HepG2 (cell line): ENCODE measurements around the gene NAA30. TPM values are rescaled to one million over a fixed set of nuclear protein-coding genes. Genes with fewer than 3 reads are reported as not detected.

ENCODE experiments used
- AHR ChIP-seq: IDR thresholded peaks from 2 replicates; pipeline ENCODE4 v1.6.1; 2018; ENCODE audit warnings: missing genetic modification reagents, missing compliant biosample characterization
- ARID3A ChIP-seq: IDR thresholded peaks from 2 replicates; pipeline ENCODE4 v1.6.1; 2012; ENCODE audit warnings: low read depth, low read length, improper control_type of control experiment
- ETV5 ChIP-seq: IDR thresholded peaks from 2 replicates; pipeline ENCODE4 v1.6.1; 2018; ENCODE audit warnings: missing biosample characterization, missing genetic modification reagents, inconsistent platforms, borderline replicate concordance
- FOXA3 ChIP-seq: IDR thresholded peaks from 2 replicates; pipeline ENCODE4 v1.6.1; 2016; ENCODE audit warnings: missing genetic modification reagents, missing compliant biosample characterization
- GATAD2A ChIP-seq: IDR thresholded peaks from 2 replicates; pipeline ENCODE4 v1.6.1; 2016
- HHEX ChIP-seq: IDR thresholded peaks from 2 replicates; pipeline ENCODE4 v1.6.1; 2016; ENCODE audit warnings: control low read depth
- HNRNPLL ChIP-seq: fragments of 200-400 bp; formaldehyde crosslinking; IDR thresholded peaks from 2 replicates; pipeline ENCODE4 v1.6.1; 2017; ENCODE audit warnings: mild to moderate bottlenecking, low read depth, low read length; ENCODE audit not compliant: poor library complexity, severe bottlenecking
- MTF2 ChIP-seq: sonication (generic); formaldehyde crosslinking; IDR thresholded peaks from 2 replicates; pipeline ENCODE4 v1.5.0; 2020; ENCODE audit warnings: missing genetic modification reagents, borderline replicate concordance
- PHB2 ChIP-seq: fragments of 450-650 bp; IDR thresholded peaks from 2 replicates; pipeline ENCODE4 v1.6.1; 2018; ENCODE audit not compliant: partially characterized antibody
- PHF5A ChIP-seq: IDR thresholded peaks from one replicate; pipeline ENCODE4 v1.6.1; 2018; ENCODE audit warnings: low read depth, missing genetic modification reagents; ENCODE audit not compliant: unreplicated experiment
- POGK ChIP-seq: sonication (generic); formaldehyde crosslinking; conservative IDR thresholded peaks from 2 replicates; pipeline ENCODE4 v1.8.0; 2022; ENCODE audit warnings: mild to moderate bottlenecking, moderate library complexity, missing genetic modification reagents
- RFX5 ChIP-seq: IDR thresholded peaks from 2 replicates; pipeline ENCODE4 v1.6.1; 2011; ENCODE audit warnings: low read depth, low read length, improper control_type of control experiment
- RXRB ChIP-seq: IDR thresholded peaks from 2 replicates; pipeline ENCODE4 v1.6.1; 2016; ENCODE audit warnings: borderline replicate concordance, missing genetic modification reagents, missing compliant biosample characterization
- SETDB1 ChIP-seq: sonication (generic); formaldehyde crosslinking; IDR thresholded peaks from 2 replicates; pipeline ENCODE4 v1.5.1; 2020; ENCODE audit warnings: missing genetic modification reagents, mild to moderate bottlenecking, borderline replicate concordance
- SIN3A ChIP-seq: IDR thresholded peaks from 2 replicates; pipeline ENCODE4 v1.6.1; 2011; ENCODE audit warnings: low read depth, mild to moderate bottlenecking, control low read depth, low read length, borderline replicate concordance
- SIN3B ChIP-seq: fragments of 150-350 bp; IDR thresholded peaks from 2 replicates; pipeline ENCODE4 v1.6.1; 2014; ENCODE audit warnings: low read length
- TFDP2 ChIP-seq: sonication (generic); formaldehyde crosslinking; IDR thresholded peaks from 2 replicates; pipeline ENCODE4 v1.4.0; 2020; ENCODE audit warnings: missing genetic modification reagents
- USF2 ChIP-seq, 2 experiments: sonication (generic) in 1 of 2; formaldehyde crosslinking in 1 of 2; IDR thresholded peaks; 2 replicates each; pipeline versions ENCODE4 v1.5.1 to v1.6.1; 2011 to 2020; ENCODE audit warnings: borderline replicate concordance in 1 of 2, low read depth in 1 of 2, low read length in 1 of 2, mild to moderate bottlenecking in 1 of 2, missing genetic modification reagents in 1 of 2, moderate library complexity in 1 of 2
- ZBTB38 ChIP-seq: sonication (generic); formaldehyde crosslinking; IDR thresholded peaks from 2 replicates; pipeline ENCODE4 v1.5.1; 2020; ENCODE audit warnings: mild to moderate bottlenecking, missing genetic modification reagents
- ZBTB7B ChIP-seq: sonication (generic); formaldehyde crosslinking; IDR thresholded peaks from 2 replicates; pipeline ENCODE4 v1.4.0; 2020; ENCODE audit warnings: missing genetic modification reagents
- ZC3H13 ChIP-seq: sonication (generic); formaldehyde crosslinking; IDR thresholded peaks from 2 replicates; pipeline ENCODE4 v1.8.1; 2023; ENCODE audit warnings: mild to moderate bottlenecking, missing genetic modification reagents, moderate library complexity
- ZNF234 ChIP-seq: sonication (generic); formaldehyde crosslinking; conservative IDR thresholded peaks from 2 replicates; pipeline ENCODE4 v1.5.1; 2020; ENCODE audit warnings: mild to moderate bottlenecking, missing genetic modification reagents
- ZNF329 ChIP-seq: sonication (generic); formaldehyde crosslinking; IDR thresholded peaks from 2 replicates; pipeline ENCODE4 v1.9.0; 2021; ENCODE audit warnings: low read depth, mild to moderate bottlenecking, missing genetic modification reagents
- ZNF350 ChIP-seq: sonication (generic); formaldehyde crosslinking; IDR thresholded peaks from 2 replicates; pipeline ENCODE4 v1.4.0; 2020; ENCODE audit warnings: mild to moderate bottlenecking, low read depth, missing genetic modification reagents, borderline replicate concordance
- ZNF468 ChIP-seq: sonication (generic); formaldehyde crosslinking; IDR thresholded peaks from 2 replicates; pipeline ENCODE4 v1.8.0; 2022; ENCODE audit warnings: mild to moderate bottlenecking, moderate library complexity, missing genetic modification reagents
- ZNF776 ChIP-seq: sonication (generic); formaldehyde crosslinking; IDR thresholded peaks from 2 replicates; pipeline ENCODE4 v1.4.0; 2020; ENCODE audit warnings: mild to moderate bottlenecking, missing genetic modification reagents
- polyA plus RNA-seq, 8 experiments: library from polyadenylated mRNA; depleted of rRNA in 3 of 8; stranded (reverse) in 7 of 8; unstranded in 1 of 8; fragments of >200 nt; fragmentation: Illumina TruSeq in 4 of 8; extraction: Trizol in 4 of 8; gene quantifications; 2 replicates each; pipeline versions ENCODE4 v1.2.1 to v1.2.3, GENCODE V29; 2011 to 2016; ENCODE audit warnings: low read depth in 4 of 8, missing spikeins in 1 of 8, mixed read lengths in 1 of 8; ENCODE audit not compliant: insufficient read depth in 1 of 8
- total RNA-seq, 5 experiments: library from RNA; depleted of rRNA; stranded (reverse); fragments of >200 nt; fragmentation: Illumina TruSeq; extraction: Trizol; gene quantifications; 2 replicates each; pipeline ENCODE4 v1.2.3, GENCODE V29; 2016; ENCODE audit warnings: low read depth in 1 of 5

The NAA30 gene
- total and polyA plus RNA-seq, 2 of the 13 experiments (the other 11 are each of a cell fraction or from before 2014, with no cell fraction given) = 10.8 to 18.4 TPM

- TF ChIP-seq SETDB1 (CRISPR knock-in tag) (no peak), HNRNPLL (no peak), PHF5A (no peak), ZNF468 (CRISPR knock-in tag) (no peak), SIN3B (no peak), ZBTB7B (CRISPR knock-in tag) (0 out of 2 replicates have a peak, but pooled peaks have one; percentile 7), FOXA3 (CRISPR knock-in tag) (no peak), TFDP2 (CRISPR knock-in tag) (0 out of 2 replicates have a peak, but pooled peaks have one; percentile 31), RFX5 (no peak), AHR (CRISPR knock-in tag) (no peak), ZNF776 (no peak), ZNF350 (CRISPR knock-in tag) (no peak), ZNF234 (CRISPR knock-in tag) (no peak), SIN3A (0 out of 2 replicates have a peak, but pooled peaks have one; percentile 2), PHB2 (no peak), ZBTB38 (CRISPR knock-in tag) (peak; percentile 31; the same call in 1 of the 2 replicates), ZNF329 (CRISPR knock-in tag) (no peak), HHEX (CRISPR knock-in tag) (no peak), ZC3H13 (CRISPR knock-in tag) (peak; percentile 28; the same call in 1 of the 2 replicates), ETV5 (CRISPR knock-in tag) (no peak), RXRB (CRISPR knock-in tag) (0 out of 2 replicates have a peak, but pooled peaks have one; percentile 7), ARID3A (no peak), GATAD2A (CRISPR knock-in tag) (0 out of 2 replicates have a peak, but pooled peaks have one; percentile 6), MTF2 (CRISPR knock-in tag) (no peak), POGK (CRISPR knock-in tag) (no peak), USF2 (IDR thresholded peaks at IDR 0.05; ENCODE audit: low read depth, low read length) (no peak), USF2 (CRISPR knock-in tag; IDR thresholded peaks at IDR 0.05; ENCODE audit: borderline replicate concordance) (no peak)
These were observed 745 bp upstream of the NAA30 start (continued) for GRCh38 chr14:57389646-57390036.
